ENCODE results near the gene ASCC1. TPM values are rescaled to one million over a fixed set of nuclear protein-coding genes. Genes with fewer than 3 reads are reported as not detected.

The ASCC1 gene
- total RNA-seq, 3 donors from 2014 or later = 33.8 to 37.0 (median 34.3) TPM

DNA sequence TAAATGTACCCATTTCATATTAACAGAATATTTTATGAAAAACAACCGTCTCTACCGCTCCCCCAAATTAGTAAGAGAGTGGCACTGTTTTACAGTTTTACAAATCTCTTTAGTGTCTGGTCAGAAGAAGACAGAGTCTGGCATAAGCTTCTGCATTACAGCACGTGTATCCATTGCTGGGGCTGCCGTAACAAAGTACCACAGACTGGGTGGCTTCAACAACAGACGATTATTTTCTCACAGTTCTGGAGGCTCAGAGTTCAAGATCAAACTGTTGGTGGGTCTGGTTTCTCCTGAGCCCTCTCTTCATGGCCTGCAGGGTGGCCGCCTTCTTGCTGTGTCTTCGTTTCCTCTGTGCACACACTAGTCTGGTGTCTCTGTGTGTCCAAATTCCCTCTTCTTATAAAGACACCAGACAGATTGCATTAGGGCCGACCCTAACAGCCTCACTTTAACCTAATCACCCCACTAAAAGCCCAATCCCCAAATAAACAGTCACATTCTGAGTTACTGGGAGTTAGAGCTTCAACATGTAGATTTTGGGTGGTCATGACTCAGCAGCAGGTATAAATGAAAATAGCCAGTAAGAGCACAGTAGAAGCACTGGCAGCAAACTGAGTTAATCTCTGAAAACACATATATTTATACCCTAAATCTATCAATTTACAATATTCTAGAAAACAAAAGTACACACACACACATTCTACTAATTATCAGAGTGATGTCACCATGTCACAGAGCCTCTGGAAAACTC is 123.7 kb downstream of the ASCC1 start:
- peaks cover 15% of the 10 kb centered on the region for H3K36me3 Mint-ChIP-seq (ENCODE audit: insufficient read depth)
- H3K27me3 Mint-ChIP-seq (ENCODE audit: low read depth) = no peaks in the 10 kb centered on the region
- H3K4me3 Mint-ChIP-seq = no peak overlapping the region

DNA sequence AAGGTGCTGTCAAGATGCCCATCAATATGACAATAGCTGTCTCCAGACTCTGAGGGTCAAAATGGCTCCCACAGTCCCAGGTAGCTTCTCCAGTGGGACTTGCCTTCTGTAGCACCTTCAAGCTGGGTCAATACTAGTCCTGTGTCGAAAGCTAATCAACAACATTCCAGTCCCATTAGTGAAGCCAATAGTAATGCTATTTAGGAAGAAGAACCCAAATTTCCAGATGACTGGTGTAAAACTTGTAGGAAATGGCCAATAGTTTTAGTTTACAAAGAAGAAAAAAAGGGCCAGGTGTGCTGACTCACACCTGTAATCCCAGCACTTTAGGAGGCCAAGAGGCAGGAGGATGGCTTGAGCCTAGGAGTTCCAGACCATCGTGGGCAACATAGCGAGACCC is 125.8 kb downstream of the ASCC1 start:
- Mint-ChIP-seq H3K4me1 (ENCODE audit: low read depth) (peaks cover 47% of the 10 kb centered on the region), H3K9me3 (no peaks in the 10 kb centered on the region), H3K27me3 (ENCODE audit: low read depth) (no peaks in the 10 kb centered on the region), H3K4me3 (peak overlapping the region; percentile 57), H3K36me3 (ENCODE audit: insufficient read depth) (peaks cover 7% of the 10 kb centered on the region)
- DNase-seq (no peak), ATAC-seq (no peak)

More for the DNA sequence above, 123.7 kb downstream of the ASCC1 start:
- ATAC-seq (no peak), DNase-seq (no peak)
- H3K9me3 Mint-ChIP-seq = no peaks in the 10 kb centered on the region
- peaks cover 48% of the 10 kb centered on the region for H3K4me1 Mint-ChIP-seq (ENCODE audit: low read depth)

DNA sequence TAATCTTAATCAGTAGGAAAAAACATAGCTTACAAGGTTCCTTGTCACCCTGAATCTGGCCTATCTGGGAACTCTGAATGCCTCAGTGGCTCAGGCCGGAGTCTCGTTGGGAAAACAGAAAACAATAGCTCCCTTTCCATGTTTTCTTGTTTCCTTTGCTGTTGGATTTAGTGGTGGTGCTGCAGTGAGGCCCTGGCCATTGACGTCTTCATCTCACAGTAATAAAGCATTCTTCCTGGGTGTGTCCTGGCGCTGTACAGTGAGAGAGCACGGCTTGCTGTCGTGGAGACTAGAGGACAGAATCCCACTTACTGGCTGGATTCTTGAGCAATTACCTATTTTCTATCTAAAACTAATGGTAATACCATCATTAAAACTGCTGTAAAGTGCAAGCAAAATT is 126.5 kb downstream of the ASCC1 start:
- Mint-ChIP-seq H3K9me3 (no peaks in the 10 kb centered on the region), H3K4me1 (ENCODE audit: low read depth) (peaks cover 50% of the 10 kb centered on the region), H3K27me3 (ENCODE audit: low read depth) (no peaks in the 10 kb centered on the region), H3K4me3 (peak overlapping the region; percentile 57), H3K36me3 (ENCODE audit: insufficient read depth) (peaks cover 7% of the 10 kb centered on the region)
- ATAC-seq = no peak
- no peak for DNase-seq

DNA sequence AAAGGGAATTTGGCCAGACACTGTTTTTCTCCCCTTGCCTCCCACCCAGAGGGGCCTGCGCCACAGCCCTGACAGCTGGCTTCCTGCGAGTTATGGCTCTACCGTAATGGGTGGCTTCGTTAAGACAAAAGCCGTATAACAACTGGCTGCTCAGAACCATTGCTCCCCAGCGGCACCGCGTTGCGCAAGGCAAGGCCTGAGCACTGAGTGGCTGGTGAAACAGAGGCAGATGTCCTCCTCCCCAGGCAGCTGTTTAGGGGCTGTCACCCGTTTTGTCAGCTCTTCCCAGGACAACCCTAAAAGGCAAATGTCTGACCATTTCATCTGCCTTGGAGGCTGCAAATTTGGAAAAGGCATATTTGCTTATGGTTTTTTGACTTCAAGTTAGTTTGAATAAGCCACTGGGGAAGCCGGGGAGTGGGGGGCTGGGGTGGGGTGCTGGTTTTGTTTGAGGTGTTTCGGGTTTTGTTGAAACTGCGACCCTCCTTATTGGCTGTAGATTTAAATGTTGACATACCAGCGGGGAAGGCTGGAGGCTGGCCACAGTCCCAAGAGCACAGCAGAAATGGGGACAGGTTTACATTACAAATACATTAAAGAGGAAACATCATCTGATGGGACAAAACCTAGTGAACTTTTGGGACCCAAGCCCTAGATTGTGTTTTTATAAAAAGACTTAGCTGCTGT is 127.0 kb downstream of the ASCC1 start:
- no peaks in the 10 kb centered on the region for H3K9me3 Mint-ChIP-seq
- no peaks in the 10 kb centered on the region for H3K27me3 Mint-ChIP-seq (ENCODE audit: low read depth)
- peaks cover 5% of the 10 kb centered on the region for H3K36me3 Mint-ChIP-seq (ENCODE audit: insufficient read depth)
- peak; percentile 43 to 51 for ATAC-seq
- H3K4me1 Mint-ChIP-seq (ENCODE audit: low read depth) = peaks cover 52% of the 10 kb centered on the region
- DNase-seq = peak; percentile 46
- H3K4me3 Mint-ChIP-seq = peak overlapping the region; percentile 100

DNA sequence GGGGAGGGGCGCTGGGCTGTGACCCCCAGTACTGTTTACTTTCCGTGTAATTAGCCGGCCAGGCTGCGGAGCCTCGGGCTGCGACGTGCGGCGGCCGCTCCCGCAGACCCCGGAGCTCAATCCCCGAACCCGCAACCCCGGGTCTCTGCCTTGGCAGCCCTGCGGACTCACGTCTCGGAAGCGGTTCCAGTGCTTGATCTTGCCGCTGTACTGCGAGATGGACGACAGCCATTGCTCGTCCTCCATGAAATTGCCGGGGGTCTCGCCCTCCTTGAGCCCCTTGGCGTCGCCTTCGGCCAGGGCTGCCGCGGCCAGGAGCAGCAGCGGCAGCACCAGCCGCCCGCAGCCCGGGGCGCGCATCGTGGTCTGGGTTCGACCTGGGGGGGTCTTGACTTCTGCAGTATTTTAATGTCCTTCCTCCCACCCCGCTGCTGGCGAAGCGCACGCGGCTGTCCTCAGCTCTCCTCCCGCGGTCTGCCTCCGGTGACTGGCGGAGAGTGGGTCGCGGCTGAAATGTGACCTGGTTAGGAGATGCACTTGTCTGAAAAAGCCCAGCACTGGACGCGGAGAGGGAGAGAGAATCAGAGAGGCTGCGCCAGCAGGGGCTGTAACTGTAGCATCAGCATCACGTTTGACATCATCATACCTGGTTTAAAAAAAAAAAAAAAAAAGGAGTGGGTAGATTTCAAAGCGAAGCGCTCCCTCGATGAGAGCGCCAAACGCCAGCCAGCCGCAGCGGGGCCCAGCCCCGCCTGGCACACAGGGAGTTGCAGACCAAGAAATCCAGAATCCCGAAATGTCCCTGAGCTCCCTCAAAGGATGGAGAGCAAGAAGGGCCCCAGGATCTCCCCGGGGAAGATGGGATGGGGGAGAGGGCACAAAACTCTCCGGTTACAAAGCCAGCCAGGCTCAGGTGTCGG is 127.8 kb downstream of the ASCC1 start, which contains the start of gene SPOCK2:
Gene SPOCK2 (minus strand): TSS at position 583 of the 920 bp plus-strand sequence. CDS start 223 bp downstream, at position 360.
- Mint-ChIP-seq H3K4me1 (ENCODE audit: low read depth) (peaks cover 60% of the 10 kb centered on the region), H3K36me3 (ENCODE audit: insufficient read depth) (peaks cover 5% of the 10 kb centered on the region), H3K9me3 (no peaks in the 10 kb centered on the region), H3K4me3 (peak within 1 kb of the TSS; percentile 100), H3K27me3 (ENCODE audit: low read depth) (no peaks in the 10 kb centered on the region)
- DNase-seq = peak; percentile 62
- peak; percentile 54 to 59 for ATAC-seq

DNA sequence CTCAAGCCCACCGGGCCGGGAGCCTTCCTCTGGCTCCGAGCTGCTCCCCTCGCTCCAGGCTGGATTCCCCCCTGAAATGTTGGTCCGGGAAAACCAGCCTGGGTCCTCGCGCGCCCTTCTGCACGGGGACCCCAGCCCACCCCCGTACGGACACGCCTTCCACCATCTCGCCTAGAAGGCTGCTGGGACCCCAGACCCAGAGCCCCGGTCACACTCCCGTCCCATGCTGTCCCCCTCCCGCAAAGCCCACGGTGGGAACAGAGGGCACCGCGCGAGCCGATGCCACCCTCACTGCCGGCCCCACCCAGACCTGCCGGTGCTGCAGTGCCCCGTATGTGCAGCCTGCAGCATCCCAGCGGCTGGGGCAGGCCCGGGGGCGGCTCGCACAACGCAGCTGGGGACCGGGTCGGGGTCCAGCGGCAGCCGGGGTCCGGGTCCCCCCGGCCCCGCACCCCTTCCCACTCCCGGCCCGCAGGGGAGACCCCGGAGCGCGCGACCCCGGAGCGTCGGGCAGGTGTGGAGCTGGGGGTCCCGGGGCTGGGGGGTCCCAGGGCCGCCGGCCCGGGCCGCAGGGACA is 128.6 kb downstream of the ASCC1 start:
- Mint-ChIP-seq H3K27me3 (ENCODE audit: low read depth) (no peaks in the 10 kb centered on the region), H3K9me3 (no peaks in the 10 kb centered on the region), H3K4me1 (ENCODE audit: low read depth) (peaks cover 63% of the 10 kb centered on the region), H3K4me3 (peak overlapping the region; percentile 80), H3K36me3 (ENCODE audit: insufficient read depth) (peaks cover 5% of the 10 kb centered on the region)
- ATAC-seq (peak; percentile 39 to 44), DNase-seq (peak; percentile 40)

DNA sequence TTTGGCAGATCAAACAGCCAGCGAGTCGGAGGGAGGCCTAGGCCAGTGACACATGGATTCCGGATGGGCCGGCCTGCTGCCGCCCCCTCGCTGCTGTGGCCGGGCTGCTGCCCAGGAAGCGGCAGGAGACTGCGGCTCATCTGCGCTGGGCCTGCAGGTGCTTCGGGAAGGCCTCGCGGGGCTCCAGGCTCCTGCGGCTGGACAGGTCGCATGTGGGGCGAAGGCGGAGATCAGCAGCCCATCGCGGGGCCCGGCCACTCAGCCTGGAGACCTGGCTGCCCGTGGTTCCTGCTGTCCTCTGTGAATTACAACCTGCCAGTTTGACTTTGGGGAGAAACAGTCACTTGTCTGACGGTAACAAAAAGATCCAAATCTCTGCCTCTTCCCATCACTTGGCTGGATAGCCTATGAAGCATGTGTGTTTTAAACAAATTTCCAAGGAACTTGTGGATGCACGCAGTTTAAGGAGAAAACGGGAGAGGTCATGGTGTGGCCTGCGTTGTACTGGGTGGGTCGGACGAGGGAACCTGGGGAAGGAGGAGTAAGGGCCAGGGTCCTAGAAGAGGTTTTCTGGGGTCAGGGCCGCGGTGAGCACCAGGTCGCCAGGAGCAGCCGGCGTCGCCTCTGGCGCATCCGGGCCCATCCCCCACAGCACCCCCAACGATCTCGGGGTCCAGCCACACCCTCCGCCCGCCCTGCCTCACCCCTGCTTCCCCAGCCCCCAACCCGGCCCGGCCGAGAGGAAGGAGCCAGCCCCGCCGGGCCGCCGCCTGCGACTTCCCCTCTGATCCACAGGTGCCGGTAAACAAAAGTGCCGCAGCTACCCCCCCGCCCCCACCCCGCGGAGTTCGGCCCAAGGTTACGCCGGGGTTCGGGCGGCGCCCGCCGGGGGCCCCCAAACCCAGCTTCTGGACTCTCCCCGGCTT is 129.3 kb downstream of the ASCC1 start:
- ATAC-seq = peak; percentile 10 to 19
- Mint-ChIP-seq H3K4me3 (peak overlapping the region; percentile 80), H3K4me1 (ENCODE audit: low read depth) (peaks cover 70% of the 10 kb centered on the region), H3K9me3 (no peaks in the 10 kb centered on the region), H3K36me3 (ENCODE audit: insufficient read depth) (peaks cover 5% of the 10 kb centered on the region), H3K27me3 (ENCODE audit: low read depth) (no peaks in the 10 kb centered on the region)
- peak; percentile 50 for DNase-seq

DNA sequence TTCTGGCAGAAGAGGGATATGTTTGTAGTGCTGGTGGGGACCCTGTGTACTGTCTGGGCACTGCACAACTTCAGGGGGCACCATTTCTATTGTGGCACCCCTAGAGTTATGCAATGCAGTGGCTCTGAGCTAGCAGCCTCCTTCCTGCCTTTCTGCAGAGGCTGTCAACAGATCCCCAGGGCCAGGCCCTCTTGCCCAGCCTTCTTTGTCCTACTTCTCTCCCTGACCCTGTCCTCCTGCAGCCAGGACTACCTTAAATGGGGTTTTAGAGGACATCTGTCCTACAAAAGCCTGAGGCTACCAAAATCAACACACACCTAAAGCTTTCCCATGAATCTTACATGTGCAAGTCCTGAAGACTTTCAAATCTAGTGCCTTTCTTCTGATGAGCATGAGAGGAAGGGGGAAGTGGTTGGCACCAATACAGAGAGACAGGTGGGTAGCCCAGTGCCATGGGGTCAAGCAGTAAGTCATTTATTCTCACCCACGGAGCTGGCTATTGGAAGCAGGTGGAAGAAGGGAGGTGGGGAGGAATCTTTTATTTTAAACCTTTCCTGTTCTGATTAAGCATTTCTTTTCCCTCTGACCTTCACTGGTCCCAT is 130.1 kb downstream of the ASCC1 start:
- no peak for ATAC-seq
- Mint-ChIP-seq H3K4me1 (ENCODE audit: low read depth) (peaks cover 78% of the 10 kb centered on the region), H3K27me3 (ENCODE audit: low read depth) (no peaks in the 10 kb centered on the region), H3K36me3 (ENCODE audit: insufficient read depth) (peaks cover 5% of the 10 kb centered on the region), H3K9me3 (no peaks in the 10 kb centered on the region), H3K4me3 (peak overlapping the region; percentile 80)
- no peak for DNase-seq

DNA sequence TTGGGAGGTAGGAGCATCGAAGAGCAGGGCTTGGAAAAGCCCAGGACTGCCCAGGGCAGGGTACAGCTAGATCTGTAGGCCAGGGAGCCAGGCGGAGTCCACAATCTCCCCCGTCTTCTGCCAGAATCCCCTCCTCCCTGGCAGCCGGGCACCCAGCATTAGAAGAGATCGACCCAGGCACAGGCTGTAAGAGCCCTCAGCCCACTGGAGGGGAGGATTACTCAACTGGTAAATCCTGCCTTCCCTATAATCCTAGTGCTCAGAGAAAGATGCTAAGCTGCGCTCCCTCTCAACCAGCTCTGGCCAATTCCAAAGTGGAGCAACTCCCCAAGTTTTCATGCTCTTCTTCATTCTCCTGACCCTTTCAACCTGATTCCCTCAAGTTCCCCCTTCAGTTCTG is 130.9 kb downstream of the ASCC1 start:
- Mint-ChIP-seq H3K4me3 (peak overlapping the region; percentile 80), H3K4me1 (ENCODE audit: low read depth) (peaks cover 82% of the 10 kb centered on the region), H3K27me3 (ENCODE audit: low read depth) (no peaks in the 10 kb centered on the region), H3K9me3 (no peaks in the 10 kb centered on the region), H3K36me3 (ENCODE audit: insufficient read depth) (peaks cover 5% of the 10 kb centered on the region)
- ATAC-seq (no peak), DNase-seq (no peak)

DNA sequence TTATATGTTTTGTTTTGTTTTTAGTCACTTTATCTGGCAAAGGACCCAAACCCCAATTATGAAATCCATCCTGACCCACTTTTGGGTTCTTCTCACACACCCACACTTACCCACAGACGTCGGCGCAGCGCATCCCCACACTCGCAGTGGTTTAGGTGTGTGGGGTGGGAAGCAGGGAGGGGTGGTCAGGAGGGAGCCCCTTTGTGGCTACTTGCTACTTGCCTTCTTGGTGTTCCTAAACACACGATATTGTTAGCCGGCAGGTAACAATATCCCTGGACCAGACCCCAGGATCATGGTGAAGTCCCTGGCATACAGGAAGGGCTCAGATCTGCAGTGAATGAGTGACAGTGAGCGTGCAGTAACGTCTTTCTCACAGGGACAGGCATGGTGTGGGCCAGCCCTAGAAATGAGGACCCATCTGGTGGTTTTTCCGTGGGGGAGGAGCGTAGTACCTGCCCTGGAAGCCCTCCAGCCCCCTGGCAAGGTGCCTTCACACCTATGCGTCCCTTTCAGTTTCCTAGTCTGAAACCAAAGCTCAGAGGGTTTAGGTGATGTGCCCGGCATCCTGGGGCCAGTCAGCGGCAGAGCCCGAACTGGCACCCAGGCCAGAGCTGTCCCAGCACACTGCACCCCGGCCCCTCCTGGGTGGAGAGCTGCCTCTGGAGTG is 132.2 kb downstream of the ASCC1 start:
- DNase-seq (peak; percentile 53), ATAC-seq (peak; percentile 39 to 41)
- no peaks in the 10 kb centered on the region for H3K9me3 Mint-ChIP-seq
- H3K4me1 Mint-ChIP-seq (ENCODE audit: low read depth) = peaks cover 83% of the 10 kb centered on the region
- no peaks in the 10 kb centered on the region for H3K27me3 Mint-ChIP-seq (ENCODE audit: low read depth)
- H3K4me3 Mint-ChIP-seq = peak overlapping the region; percentile 73
- H3K36me3 Mint-ChIP-seq (ENCODE audit: insufficient read depth) = peaks cover 5% of the 10 kb centered on the region

DNA sequence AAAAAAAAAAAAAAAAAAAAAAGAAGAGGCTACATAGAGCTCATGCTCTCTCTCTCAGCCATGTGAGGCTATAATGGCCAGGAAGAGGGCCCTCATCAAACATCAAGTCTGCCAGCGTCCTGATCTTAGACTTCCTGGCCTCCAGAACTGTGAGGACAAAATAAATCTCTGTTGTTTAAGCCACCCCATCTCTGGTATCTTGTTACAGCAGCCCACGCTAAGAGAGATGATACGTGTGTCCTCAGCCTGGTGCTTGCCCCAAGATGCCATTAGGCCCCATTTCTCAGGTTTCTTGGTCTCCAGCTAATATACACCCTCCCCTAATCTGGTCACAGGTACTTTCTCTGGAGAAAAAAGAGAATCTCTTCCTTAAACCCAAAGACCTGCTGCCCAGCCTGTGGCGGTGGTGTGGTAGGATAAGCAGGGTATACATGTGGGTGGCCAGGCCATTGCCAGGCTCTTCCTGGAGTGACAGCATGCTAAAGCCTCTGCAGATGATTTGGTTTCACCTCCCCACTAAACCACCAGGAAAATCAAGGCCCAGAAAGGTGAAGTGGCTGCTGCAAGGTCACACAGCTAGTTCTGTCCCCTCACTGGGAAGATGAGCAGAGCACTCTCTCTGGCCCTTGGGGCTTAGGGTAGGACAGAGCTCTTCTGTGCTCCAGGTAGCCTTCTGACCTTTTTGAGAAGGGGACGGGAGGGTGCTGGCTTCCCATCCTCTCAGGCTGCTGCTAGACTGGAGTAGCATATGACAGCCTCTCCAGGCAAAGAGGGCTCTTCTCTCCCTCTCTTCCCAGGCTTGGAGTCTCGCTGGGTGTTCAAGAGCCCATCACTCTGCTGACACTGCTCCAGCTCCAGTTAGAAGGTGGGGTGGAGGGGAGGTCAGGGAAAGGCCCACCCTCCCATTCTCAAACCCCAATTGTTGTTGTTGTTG is 133.0 kb downstream of the ASCC1 start:
- Mint-ChIP-seq H3K4me1 (ENCODE audit: low read depth) (peaks cover 82% of the 10 kb centered on the region), H3K9me3 (no peaks in the 10 kb centered on the region), H3K27me3 (ENCODE audit: low read depth) (no peaks in the 10 kb centered on the region), H3K36me3 (ENCODE audit: insufficient read depth) (peaks cover 5% of the 10 kb centered on the region), H3K4me3 (peak overlapping the region; percentile 73)
- ATAC-seq = no peak
- no peak for DNase-seq
